Neural progenitor cell (in vitro differentiated cells): ENCODE measurements around the gene CD300LF.

Experiments
- EZH2 ChIP-seq: fragments of 200-600 bp; sonication (generic); IDR thresholded peaks from 2 replicates; pipeline ENCODE4 v1.6.1; 2017; ENCODE audit warnings: antibody characterized with exemption, mild to moderate bottlenecking, moderate library complexity
- EZH2phosphoT487 ChIP-seq: fragments of 200-600 bp; sonication (generic); IDR thresholded peaks from 2 replicates; pipeline ENCODE4 v1.6.1; 2017; ENCODE audit warnings: antibody characterized with exemption
- TF ChIP-seq, protein P1 (sequence below): fragments of 200-600 bp; sonication (generic); IDR thresholded peaks from 2 replicates; pipeline ENCODE4 v1.5.1; 2017; ENCODE audit warnings: antibody characterized with exemption, mild to moderate bottlenecking

DNA sequence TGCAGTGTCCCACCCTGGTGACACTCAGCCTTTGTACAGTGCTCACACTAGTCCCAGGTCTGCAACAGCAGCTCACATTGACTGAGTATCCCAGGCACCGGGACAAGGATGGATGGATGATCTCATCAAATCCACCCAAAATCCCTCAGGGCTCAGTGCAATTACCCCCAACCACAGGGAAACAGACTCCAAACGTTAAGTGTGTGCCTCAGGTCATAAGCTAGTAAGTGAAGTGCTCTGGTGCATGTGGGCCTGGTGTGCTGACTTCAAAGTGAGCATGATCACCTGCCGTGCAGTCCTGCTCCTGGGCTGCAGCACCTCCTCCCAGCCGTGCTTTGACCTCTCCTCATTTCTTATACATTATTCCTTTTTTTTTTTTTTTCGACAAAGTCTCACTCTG is 58.0 kb downstream of the CD300LF start:
- TF ChIP-seq, protein P1, sequence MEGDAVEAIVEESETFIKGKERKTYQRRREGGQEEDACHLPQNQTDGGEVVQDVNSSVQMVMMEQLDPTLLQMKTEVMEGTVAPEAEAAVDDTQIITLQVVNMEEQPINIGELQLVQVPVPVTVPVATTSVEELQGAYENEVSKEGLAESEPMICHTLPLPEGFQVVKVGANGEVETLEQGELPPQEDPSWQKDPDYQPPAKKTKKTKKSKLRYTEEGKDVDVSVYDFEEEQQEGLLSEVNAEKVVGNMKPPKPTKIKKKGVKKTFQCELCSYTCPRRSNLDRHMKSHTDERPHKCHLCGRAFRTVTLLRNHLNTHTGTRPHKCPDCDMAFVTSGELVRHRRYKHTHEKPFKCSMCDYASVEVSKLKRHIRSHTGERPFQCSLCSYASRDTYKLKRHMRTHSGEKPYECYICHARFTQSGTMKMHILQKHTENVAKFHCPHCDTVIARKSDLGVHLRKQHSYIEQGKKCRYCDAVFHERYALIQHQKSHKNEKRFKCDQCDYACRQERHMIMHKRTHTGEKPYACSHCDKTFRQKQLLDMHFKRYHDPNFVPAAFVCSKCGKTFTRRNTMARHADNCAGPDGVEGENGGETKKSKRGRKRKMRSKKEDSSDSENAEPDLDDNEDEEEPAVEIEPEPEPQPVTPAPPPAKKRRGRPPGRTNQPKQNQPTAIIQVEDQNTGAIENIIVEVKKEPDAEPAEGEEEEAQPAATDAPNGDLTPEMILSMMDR = no peak
- TF ChIP-seq EZH2 = no peak
- no peak for TF ChIP-seq EZH2phosphoT487
